ENCODE results near the gene NOXO1. TPM values are rescaled to one million over a fixed set of nuclear protein-coding genes. Genes with fewer than 3 reads are reported as not detected.

NOXO1 gene
- total and polyA plus RNA-seq, 9 of the 15 experiments (the other 6 are each of a cell fraction or from before 2014, with no cell fraction given): not detected

DNA sequence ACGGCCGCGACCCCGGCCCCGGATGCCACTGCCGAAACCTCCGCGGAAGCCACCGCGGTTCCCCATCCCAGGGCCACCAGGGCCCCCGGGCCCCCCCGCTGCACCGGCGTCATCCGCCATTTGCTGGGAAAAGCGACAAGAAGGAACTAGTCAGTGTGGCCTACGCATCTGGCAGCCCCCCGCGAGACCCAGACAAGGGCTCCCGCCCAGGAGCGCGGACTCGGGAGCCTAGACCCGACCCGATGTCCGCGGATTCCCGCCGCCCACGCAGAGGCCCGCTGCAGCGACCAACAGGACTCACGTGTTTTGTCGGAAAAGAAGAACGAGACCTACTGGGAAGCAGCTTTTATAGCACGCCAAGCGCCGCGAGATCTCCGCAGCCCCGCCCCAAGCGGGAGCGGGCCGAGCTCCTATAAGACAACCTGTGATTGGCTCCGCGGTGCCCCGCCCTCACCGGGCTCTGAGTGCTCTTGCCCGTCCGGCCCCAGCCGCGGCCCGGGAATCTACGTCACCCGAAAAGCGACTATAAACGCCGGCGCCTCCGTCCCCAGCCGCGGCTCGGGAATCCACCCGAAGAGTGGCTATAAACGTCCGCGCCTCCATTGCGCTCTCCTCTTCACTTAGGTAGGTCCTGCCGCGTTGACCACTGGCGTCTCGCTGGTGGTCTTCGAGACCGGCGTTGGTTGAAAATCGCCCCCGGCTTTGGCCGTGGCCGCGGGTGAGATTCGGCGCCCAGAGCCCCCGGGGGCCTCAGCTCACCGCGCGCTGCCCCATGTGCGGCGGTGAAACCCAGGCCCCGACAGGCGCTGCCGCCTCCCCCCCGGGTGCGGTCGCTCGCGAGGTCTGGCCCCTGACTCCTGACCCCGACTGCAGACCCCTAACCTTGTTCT is 16.5 kb downstream of the NOXO1 start, which contains the start of gene RPS2:
Gene RPS2 (minus strand): TSS at position 321 of the 890 bp plus-strand sequence. CDS start 201 bp downstream, at position 120.
- Histone ChIP-seq H3K4me1 (replicated peaks in 1 of 2; ENCODE audit: control insufficient read depth in 2 of 2, insufficient read depth in 2 of 2, low read length in 2 of 2) (peaks cover 8 to 50% of the 10 kb centered on the region in 2 experiments; a peak in 3 of 5 replicates), H3K79me2 (ENCODE audit: control insufficient read depth, insufficient read depth, low read length) (peaks cover 71% of the 10 kb centered on the region), H4K20me1 (replicated peaks; ENCODE audit: control insufficient read depth, insufficient read depth, low read length) (peaks cover 35% of the 10 kb centered on the region), H3K4me2 (ENCODE audit: insufficient read depth, low read length) (peak within 1 kb of the TSS; percentile 100), H3K9me3 (replicated peaks; ENCODE audit: control insufficient read depth, insufficient read depth, low read depth, low read length) (no peaks in the 10 kb centered on the region), H2AFZ (ENCODE audit: low read depth, low read length) (peak within 1 kb of the TSS; percentile 73), H3K9ac (ENCODE audit: insufficient read depth in 1 of 2, low read depth in 2 of 2, low read length in 2 of 2) (peak within 1 kb of the TSS; percentile 94 to 100), H3K27ac (ENCODE audit: extremely low read depth, low read depth, low read length) (peak within 1 kb of the TSS; percentile 85), H3K4me3 (peak within 1 kb of the TSS; percentile 89), H3K9me1 (ENCODE audit: control insufficient read depth, insufficient read depth, low read length) (peaks cover 3% of the 10 kb centered on the region), H3K36me3 (ENCODE audit: control insufficient read depth, insufficient read depth, low read length) (peaks cover 38% of the 10 kb centered on the region), H3K27me3 (ENCODE audit: control insufficient read depth in 2 of 2, insufficient read depth in 2 of 2, low read length in 2 of 2) (no peaks in the 10 kb centered on the region)
- CTCF ChIA-PET (ENCODE audit: low intra/inter-chr PET ratio): interaction anchor here (0.7 kb wide), 1 partner anchor 35 kb away, joined by 3 read pairs; no protein-coding TSS in a partner anchor
- under 1% methylated on average over 76 of the region's 97 CpGs for WGBS (ENCODE audit: insufficient coverage, low coverage, missing lambda C conversion rate)
- POLR2A ChIA-PET: interaction anchor here (0.6 to 3.9 kb wide), 67 partner anchors 8 to 923 kb away, joined by 3 to 103 read pairs (median 4); partner anchors contain the start of genes E4F1, FAHD1, GFER and HAGH
- in situ Hi-C loops (cut with MboI): no loop called here
- peak; percentile 94 for FAIRE-seq
- peak; percentile 73 for ATAC-seq
- intact Hi-C loops (cut with micrococcal nuclease): loop anchor here (2.0 kb wide), 1 partner anchor 22 kb away; the partner anchor contains the start of gene MSRB1
- TSS peak; percentile 82 for BruUV-seq (replicated peaks)
- DNase-seq (ENCODE audit: extremely low read depth in 1 of 4, low spot score in 3 of 4): peak; percentile 95 to 100 (median 98)
- TF ChIP-seq ZNF146 (CRISPR knock-in tag; IDR thresholded peaks at IDR 0.05; ENCODE audit: unreplicated experiment) (no peak), ARID4B (CRISPR knock-in tag; IDR thresholded peaks at IDR 0.05) (peak; percentile 91; the same call in 1 of the 2 replicates), CREM (IDR thresholded peaks at IDR 0.05; ENCODE audit: low read depth) (peak; percentile 99), HMGN3 (IDR thresholded peaks at IDR 0.05; ENCODE audit: borderline replicate concordance, extremely low read depth, insufficient read length, low read depth, low read length) (peak; percentile 78), BMI1 (IDR thresholded peaks at IDR 0.05; ENCODE audit: low read length) (no peak), PRDM10 (IDR thresholded peaks at IDR 0.05; ENCODE audit: partially characterized antibody) (no peak), FOXA3 (CRISPR knock-in tag; conservative IDR thresholded peaks at IDR 0.05 in 1 of 2, IDR thresholded peaks at IDR 0.05 in 1 of 2) (no peak), NFXL1 (CRISPR knock-in tag; IDR thresholded peaks at IDR 0.05) (no peak), SUPT5H (IDR thresholded peaks at IDR 0.05) (peak; percentile 100)
- TF ChIP-seq, protein P1, sequence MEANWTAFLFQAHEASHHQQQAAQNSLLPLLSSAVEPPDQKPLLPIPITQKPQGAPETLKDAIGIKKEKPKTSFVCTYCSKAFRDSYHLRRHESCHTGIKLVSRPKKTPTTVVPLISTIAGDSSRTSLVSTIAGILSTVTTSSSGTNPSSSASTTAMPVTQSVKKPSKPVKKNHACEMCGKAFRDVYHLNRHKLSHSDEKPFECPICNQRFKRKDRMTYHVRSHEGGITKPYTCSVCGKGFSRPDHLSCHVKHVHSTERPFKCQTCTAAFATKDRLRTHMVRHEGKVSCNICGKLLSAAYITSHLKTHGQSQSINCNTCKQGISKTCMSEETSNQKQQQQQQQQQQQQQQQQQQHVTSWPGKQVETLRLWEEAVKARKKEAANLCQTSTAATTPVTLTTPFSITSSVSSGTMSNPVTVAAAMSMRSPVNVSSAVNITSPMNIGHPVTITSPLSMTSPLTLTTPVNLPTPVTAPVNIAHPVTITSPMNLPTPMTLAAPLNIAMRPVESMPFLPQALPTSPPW (CRISPR knock-in tag; IDR thresholded peaks at IDR 0.05): peak; percentile 96

Measured in K562 (cell line).